NB4 (cell line): ENCODE measurements around the gene RAD51B.

Experiments used
- CTCF ChIP-seq: IDR thresholded peaks from one replicate; pipeline ENCODE4 v1.5.1; 2012; ENCODE audit warnings: low read depth, low read length
- POLR2A ChIP-seq: IDR thresholded peaks from 2 replicates; pipeline ENCODE4 v1.6.1; 2011; ENCODE audit warnings: mild to moderate bottlenecking; ENCODE audit not compliant: insufficient read length; ENCODE audit errors: extremely low read depth

GRCh38 chr14:68458840-68459469 lies 639.4 kb downstream of the RAD51B start:
- TF ChIP-seq POLR2A (no peak), CTCF (no peak)
